Neural cell (in vitro differentiated cells): ENCODE results near the gene SESN1. TPM values are rescaled to one million over a fixed set of nuclear protein-coding genes. Genes with fewer than 3 reads are reported as not detected.

Experiments
- H2AFZ ChIP-seq: fragments of 200-600, 300-800 bp; sonication (generic), shearing (Covaris generic); 2 replicates; pipeline ENCODE4 v1.6.0; 2014; ENCODE audit warnings: low read depth, mild to moderate bottlenecking, antibody characterized with exemption, low read length, moderate library complexity
- H3F3A ChIP-seq: fragments of 200-600 bp; shearing (Covaris generic); 2 replicates; pipeline ENCODE4 v1.6.1; 2016; ENCODE audit warnings: mild to moderate bottlenecking, moderate library complexity, mixed read lengths, antibody characterized with exemption, low read length; ENCODE audit not compliant: insufficient read depth, poor library complexity, severe bottlenecking
- H3K27ac ChIP-seq: fragments of 200-600, 300-800 bp; sonication (generic), shearing (Covaris generic); 2 replicates; pipeline ENCODE4 v1.5.1; 2014; ENCODE audit warnings: mild to moderate bottlenecking, low read length, moderate library complexity
- H3K27me3 ChIP-seq: fragments of 300-800, 200-600 bp; sonication (generic), shearing (Covaris generic); 2 replicates; pipeline ENCODE4 v1.6.0; 2014; ENCODE audit warnings: mild to moderate bottlenecking, low read depth, low read length, moderate library complexity; ENCODE audit not compliant: insufficient read depth
- H3K36me3 ChIP-seq: fragments of 300-800, 200-600 bp; sonication (generic), shearing (Covaris generic); 2 replicates; pipeline ENCODE4 v1.5.1; 2014; ENCODE audit warnings: mild to moderate bottlenecking, antibody characterized with exemption, low read length, moderate library complexity; ENCODE audit not compliant: insufficient read depth
- H3K4me2 ChIP-seq: fragments of 300-800, 200-600 bp; sonication (generic), shearing (Covaris generic); 2 replicates; pipeline ENCODE4 v1.6.0; 2014; ENCODE audit warnings: mild to moderate bottlenecking, low read length
- H3K4me3 ChIP-seq: fragments of 300-800, 200-600 bp; sonication (generic), shearing (Covaris generic); 2 replicates; pipeline ENCODE4 v1.5.1; 2014; ENCODE audit warnings: mild to moderate bottlenecking, low read length, moderate library complexity
- H3K79me2 ChIP-seq: fragments of 200-600 bp; shearing (Covaris generic); replicated peaks from 2 replicates; pipeline ENCODE4 v1.6.0; 2014; ENCODE audit warnings: mild to moderate bottlenecking, low read length, moderate library complexity; ENCODE audit not compliant: insufficient read depth
- H3K9ac ChIP-seq: fragments of 300-800, 200-600 bp; sonication (generic), shearing (Covaris generic); 2 replicates; pipeline ENCODE4 v1.6.1; 2016; ENCODE audit warnings: mild to moderate bottlenecking, low read length, mixed read lengths
- H3K9me2 ChIP-seq: fragments of 200-600 bp; shearing (Covaris generic); 2 replicates; pipeline ENCODE4 v1.6.1; 2016; ENCODE audit warnings: mild to moderate bottlenecking, low read length, mixed read lengths; ENCODE audit not compliant: insufficient read depth
- H3K9me3 ChIP-seq: fragments of 200-600, 300-800 bp; sonication (generic), shearing (Covaris generic); 2 replicates; pipeline ENCODE4 v1.6.1; 2016; ENCODE audit warnings: mild to moderate bottlenecking, mixed run types, low read length, moderate library complexity, mixed read lengths
- H4K20me1 ChIP-seq: fragments of 200-600 bp; shearing (Covaris generic); 2 replicates; pipeline ENCODE4 v1.6.1; 2016; ENCODE audit warnings: mild to moderate bottlenecking, mixed run types; ENCODE audit not compliant: insufficient read depth
- EP300 ChIP-seq: fragments of 450-650 bp; conservative IDR thresholded peaks from 2 replicates; pipeline ENCODE4 v1.6.1; 2014; ENCODE audit warnings: antibody characterized with exemption, mild to moderate bottlenecking, moderate library complexity; ENCODE audit not compliant: poor library complexity, severe bottlenecking
- EZH2 ChIP-seq: fragments of 200-600, 300-800 bp; shearing (Covaris generic), sonication (generic); IDR thresholded peaks from 2 replicates; pipeline ENCODE4 v1.6.1; 2014; ENCODE audit warnings: antibody characterized with exemption, low read length, borderline replicate concordance, mild to moderate bottlenecking; ENCODE audit not compliant: insufficient read depth, poor library complexity, severe bottlenecking
- MXI1 ChIP-seq: fragments of 450-650 bp; conservative IDR thresholded peaks from 2 replicates; pipeline ENCODE4 v1.6.1; 2014; ENCODE audit warnings: antibody characterized with exemption, mild to moderate bottlenecking; ENCODE audit not compliant: poor library complexity, severe bottlenecking
- POLR2AphosphoS5 ChIP-seq: IDR thresholded peaks from 2 replicates; pipeline ENCODE4 v1.6.1; 2012
- RAD21 ChIP-seq: fragments of 450-650 bp; conservative IDR thresholded peaks from 2 replicates; pipeline ENCODE4 v1.6.1; 2014; ENCODE audit warnings: antibody characterized with exemption, mild to moderate bottlenecking, moderate library complexity
- SMC3 ChIP-seq: fragments of 450-650 bp; conservative IDR thresholded peaks from 2 replicates; pipeline ENCODE4 v1.6.1; 2014; ENCODE audit warnings: antibody characterized with exemption, mild to moderate bottlenecking, moderate library complexity; ENCODE audit not compliant: poor library complexity
- TAF1 ChIP-seq: IDR thresholded peaks from 2 replicates; pipeline ENCODE4 v1.6.1; 2012; ENCODE audit warnings: low read depth
- polyA plus RNA-seq: library from polyadenylated mRNA; depleted of rRNA; stranded (reverse); fragments of >200 nt; gene quantifications from 2 replicates; pipeline ENCODE4 v1.2.3, GENCODE V29; 2014
- TF ChIP-seq, protein P1 (sequence below): fragments of 450-650 bp; IDR thresholded peaks from 2 replicates; pipeline ENCODE4 v1.5.1; 2014; ENCODE audit warnings: antibody characterized with exemption, mild to moderate bottlenecking, moderate library complexity; ENCODE audit not compliant: poor library complexity, severe bottlenecking
- TF ChIP-seq, protein P2 (sequence below): IDR thresholded peaks from 2 replicates; pipeline ENCODE4 v1.6.1; 2012; ENCODE audit warnings: borderline replicate concordance

Gene SESN1
- polyA plus RNA-seq, 1 donor from 2014 or later = 46.4 TPM

DNA sequence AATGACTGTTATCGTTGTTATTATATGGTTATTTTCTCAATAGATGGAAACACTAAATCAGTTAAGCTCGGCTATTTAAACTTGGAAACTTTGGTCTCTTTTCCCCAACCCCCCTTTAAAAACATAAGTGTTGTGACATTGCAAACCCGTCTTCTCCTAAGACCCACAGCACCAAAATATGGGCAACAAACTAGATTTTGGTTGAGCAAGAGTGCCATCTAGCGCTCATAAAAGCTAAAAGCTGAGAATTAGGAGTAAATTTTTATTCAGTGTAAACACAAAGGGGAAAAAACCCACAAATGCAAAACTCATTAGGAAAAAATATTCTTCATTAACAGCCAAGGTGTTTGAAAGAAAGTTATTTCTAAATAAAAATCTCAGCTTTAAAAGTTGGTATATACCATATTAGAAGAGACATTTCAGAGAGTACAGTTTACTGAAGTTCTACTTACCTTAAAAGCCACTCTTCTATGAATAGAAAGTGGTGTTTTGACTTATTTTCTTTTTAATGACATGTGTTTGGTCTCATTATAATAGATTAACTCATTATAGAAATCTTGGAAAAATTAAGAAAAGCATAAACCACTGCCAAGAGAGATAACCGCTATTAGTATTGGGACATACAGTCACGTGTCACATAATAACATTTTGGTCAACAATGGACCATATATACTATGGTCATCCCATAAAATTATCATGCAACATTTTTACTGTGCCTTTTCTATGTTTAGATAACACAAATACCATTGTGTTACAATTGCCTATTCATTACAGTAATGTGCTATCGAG is 21.1 kb downstream of the SESN1 start:
- Histone ChIP-seq H3K79me2 (peaks cover 6% of the 10 kb centered on the region), H3K36me3 (no peaks in the 10 kb centered on the region), H4K20me1 (no peaks in the 10 kb centered on the region), H3K27ac (no peak overlapping the region), H3K4me3 (no peak overlapping the region), H3K4me2 (no peak overlapping the region), H3K9me3 (no peaks in the 10 kb centered on the region), H3K27me3 (no peaks in the 10 kb centered on the region), H3K9ac (no peak overlapping the region), H3K9me2 (no peaks in the 10 kb centered on the region), H2AFZ (no peak overlapping the region), H3F3A (no peaks in the 10 kb centered on the region)
- TF ChIP-seq MXI1 (no peak), POLR2AphosphoS5 (no peak), EZH2 (no peak), EP300 (no peak), SMC3 (peak; percentile 76), TAF1 (no peak), RAD21 (peak; percentile 82)
- TF ChIP-seq, protein P1, sequence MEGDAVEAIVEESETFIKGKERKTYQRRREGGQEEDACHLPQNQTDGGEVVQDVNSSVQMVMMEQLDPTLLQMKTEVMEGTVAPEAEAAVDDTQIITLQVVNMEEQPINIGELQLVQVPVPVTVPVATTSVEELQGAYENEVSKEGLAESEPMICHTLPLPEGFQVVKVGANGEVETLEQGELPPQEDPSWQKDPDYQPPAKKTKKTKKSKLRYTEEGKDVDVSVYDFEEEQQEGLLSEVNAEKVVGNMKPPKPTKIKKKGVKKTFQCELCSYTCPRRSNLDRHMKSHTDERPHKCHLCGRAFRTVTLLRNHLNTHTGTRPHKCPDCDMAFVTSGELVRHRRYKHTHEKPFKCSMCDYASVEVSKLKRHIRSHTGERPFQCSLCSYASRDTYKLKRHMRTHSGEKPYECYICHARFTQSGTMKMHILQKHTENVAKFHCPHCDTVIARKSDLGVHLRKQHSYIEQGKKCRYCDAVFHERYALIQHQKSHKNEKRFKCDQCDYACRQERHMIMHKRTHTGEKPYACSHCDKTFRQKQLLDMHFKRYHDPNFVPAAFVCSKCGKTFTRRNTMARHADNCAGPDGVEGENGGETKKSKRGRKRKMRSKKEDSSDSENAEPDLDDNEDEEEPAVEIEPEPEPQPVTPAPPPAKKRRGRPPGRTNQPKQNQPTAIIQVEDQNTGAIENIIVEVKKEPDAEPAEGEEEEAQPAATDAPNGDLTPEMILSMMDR = peak; percentile 84
- TF ChIP-seq, protein P2, sequence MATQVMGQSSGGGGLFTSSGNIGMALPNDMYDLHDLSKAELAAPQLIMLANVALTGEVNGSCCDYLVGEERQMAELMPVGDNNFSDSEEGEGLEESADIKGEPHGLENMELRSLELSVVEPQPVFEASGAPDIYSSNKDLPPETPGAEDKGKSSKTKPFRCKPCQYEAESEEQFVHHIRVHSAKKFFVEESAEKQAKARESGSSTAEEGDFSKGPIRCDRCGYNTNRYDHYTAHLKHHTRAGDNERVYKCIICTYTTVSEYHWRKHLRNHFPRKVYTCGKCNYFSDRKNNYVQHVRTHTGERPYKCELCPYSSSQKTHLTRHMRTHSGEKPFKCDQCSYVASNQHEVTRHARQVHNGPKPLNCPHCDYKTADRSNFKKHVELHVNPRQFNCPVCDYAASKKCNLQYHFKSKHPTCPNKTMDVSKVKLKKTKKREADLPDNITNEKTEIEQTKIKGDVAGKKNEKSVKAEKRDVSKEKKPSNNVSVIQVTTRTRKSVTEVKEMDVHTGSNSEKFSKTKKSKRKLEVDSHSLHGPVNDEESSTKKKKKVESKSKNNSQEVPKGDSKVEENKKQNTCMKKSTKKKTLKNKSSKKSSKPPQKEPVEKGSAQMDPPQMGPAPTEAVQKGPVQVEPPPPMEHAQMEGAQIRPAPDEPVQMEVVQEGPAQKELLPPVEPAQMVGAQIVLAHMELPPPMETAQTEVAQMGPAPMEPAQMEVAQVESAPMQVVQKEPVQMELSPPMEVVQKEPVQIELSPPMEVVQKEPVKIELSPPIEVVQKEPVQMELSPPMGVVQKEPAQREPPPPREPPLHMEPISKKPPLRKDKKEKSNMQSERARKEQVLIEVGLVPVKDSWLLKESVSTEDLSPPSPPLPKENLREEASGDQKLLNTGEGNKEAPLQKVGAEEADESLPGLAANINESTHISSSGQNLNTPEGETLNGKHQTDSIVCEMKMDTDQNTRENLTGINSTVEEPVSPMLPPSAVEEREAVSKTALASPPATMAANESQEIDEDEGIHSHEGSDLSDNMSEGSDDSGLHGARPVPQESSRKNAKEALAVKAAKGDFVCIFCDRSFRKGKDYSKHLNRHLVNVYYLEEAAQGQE = no peak

DNA sequence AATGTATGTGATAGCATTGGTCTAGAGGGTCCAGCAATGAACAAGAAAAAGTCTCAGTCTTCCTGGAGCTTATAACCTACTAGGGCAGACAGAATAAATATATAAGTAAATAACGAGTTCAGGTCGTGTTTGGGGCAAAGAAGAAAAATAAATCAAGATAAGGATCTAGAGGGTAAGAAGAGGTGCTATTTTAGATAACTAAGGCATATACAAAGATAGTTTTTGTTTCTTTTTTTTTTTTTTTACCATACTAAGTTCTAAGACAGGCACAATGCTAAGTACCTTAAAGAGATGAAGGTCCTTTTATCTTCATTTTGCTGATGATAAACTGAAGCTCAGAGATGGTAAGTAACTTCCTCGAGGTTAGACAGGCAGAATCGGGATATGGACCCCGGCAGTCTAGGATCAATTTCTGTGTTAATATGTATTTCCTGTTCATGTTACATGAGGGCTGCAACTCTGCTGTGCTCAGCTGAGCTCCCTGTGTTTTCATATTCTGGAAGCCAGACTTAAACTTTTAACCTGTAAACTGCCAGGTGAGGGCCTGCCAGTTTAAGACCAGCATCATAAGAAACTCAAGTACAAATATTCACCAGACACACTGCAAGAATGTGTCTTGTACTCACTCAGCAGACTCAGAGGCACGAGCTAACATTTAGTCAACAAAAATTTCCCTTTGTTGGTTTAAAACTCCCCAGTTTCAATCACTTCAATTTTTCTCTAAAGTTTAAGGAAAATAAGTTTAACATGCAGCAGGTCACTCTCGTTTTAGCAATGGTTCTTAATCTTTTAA is 23.3 kb downstream of the SESN1 start:
- Histone ChIP-seq H3K27me3 (no peaks in the 10 kb centered on the region), H4K20me1 (no peaks in the 10 kb centered on the region), H3K9me3 (no peaks in the 10 kb centered on the region), H3K4me3 (no peak overlapping the region), H3K9ac (no peak overlapping the region), H3K79me2 (peaks cover 7% of the 10 kb centered on the region), H3K36me3 (no peaks in the 10 kb centered on the region), H3K4me2 (no peak overlapping the region), H2AFZ (no peak overlapping the region), H3K27ac (no peak overlapping the region), H3F3A (no peaks in the 10 kb centered on the region), H3K9me2 (no peaks in the 10 kb centered on the region)
- TF ChIP-seq EZH2 (no peak), TAF1 (no peak), MXI1 (no peak)
- TF ChIP-seq, protein P2 = no peak
